ENCODE data around the gene TTC28. TPM values are rescaled to one million over a fixed set of nuclear protein-coding genes. Genes with fewer than 3 reads are reported as not detected.

TTC28 gene
- total RNA-seq, 1 experiment from 2014 or later = 0.12 TPM

DNA sequence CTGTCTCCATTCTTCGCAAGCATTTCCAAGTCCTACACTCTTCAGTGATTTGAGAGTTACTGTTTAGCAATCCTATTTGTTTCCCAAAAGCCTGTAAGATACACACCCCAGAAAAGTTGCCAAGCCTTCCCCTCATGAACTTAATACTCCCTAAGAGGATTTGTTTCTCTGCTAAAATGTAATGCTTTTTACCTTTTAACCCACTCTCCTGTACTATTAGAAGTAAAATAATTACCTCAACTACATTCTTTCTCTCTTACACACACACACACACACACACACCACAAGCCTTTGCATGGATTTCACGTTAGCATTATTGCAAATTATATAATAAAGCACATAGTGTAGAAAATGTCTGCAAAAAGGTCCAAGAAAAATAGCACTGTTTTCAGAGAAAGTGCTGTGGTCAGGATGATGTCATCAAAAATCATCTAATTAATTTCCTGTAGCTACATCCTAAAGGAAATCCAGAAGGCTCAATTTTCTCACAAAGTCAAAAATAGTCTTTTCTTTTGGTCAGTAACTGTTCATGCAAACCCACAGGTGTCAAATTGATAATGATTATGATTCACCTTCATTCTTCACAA, 396.5 kb downstream of the TTC28 start:
- no peak overlapping the region for H3K9ac ChIP-seq (ENCODE audit: low read length)
- H3K4me3 ChIP-seq (replicated peaks in 1 of 2; ENCODE audit: low read depth in 1 of 2, low read length in 2 of 2) = no peak overlapping the region
- ATAC-seq (no peak), DNase-seq (ENCODE audit: low read depth, low spot score) (no peak)
- no peaks in the 10 kb centered on the region for H3K9me3 ChIP-seq (ENCODE audit: control insufficient read depth in 1 of 2, insufficient read depth in 1 of 2, low read depth in 1 of 2, low read length in 2 of 2)
- no peaks in the 10 kb centered on the region for H3K36me3 ChIP-seq (ENCODE audit: control insufficient read depth in 1 of 2, insufficient read depth in 2 of 2, low read length in 2 of 2)
- CTCF ChIA-PET = no interaction called here
- no peaks in the 10 kb centered on the region for H3K4me1 ChIP-seq (ENCODE audit: control insufficient read depth in 1 of 2, insufficient read depth in 2 of 2, low read length in 2 of 2)
- BruUV-seq (replicated peaks) = no TSS peak
- no peak overlapping the region for H3K27ac ChIP-seq (ENCODE audit: low read depth, low read length)
- TF ChIP-seq, protein P1, sequence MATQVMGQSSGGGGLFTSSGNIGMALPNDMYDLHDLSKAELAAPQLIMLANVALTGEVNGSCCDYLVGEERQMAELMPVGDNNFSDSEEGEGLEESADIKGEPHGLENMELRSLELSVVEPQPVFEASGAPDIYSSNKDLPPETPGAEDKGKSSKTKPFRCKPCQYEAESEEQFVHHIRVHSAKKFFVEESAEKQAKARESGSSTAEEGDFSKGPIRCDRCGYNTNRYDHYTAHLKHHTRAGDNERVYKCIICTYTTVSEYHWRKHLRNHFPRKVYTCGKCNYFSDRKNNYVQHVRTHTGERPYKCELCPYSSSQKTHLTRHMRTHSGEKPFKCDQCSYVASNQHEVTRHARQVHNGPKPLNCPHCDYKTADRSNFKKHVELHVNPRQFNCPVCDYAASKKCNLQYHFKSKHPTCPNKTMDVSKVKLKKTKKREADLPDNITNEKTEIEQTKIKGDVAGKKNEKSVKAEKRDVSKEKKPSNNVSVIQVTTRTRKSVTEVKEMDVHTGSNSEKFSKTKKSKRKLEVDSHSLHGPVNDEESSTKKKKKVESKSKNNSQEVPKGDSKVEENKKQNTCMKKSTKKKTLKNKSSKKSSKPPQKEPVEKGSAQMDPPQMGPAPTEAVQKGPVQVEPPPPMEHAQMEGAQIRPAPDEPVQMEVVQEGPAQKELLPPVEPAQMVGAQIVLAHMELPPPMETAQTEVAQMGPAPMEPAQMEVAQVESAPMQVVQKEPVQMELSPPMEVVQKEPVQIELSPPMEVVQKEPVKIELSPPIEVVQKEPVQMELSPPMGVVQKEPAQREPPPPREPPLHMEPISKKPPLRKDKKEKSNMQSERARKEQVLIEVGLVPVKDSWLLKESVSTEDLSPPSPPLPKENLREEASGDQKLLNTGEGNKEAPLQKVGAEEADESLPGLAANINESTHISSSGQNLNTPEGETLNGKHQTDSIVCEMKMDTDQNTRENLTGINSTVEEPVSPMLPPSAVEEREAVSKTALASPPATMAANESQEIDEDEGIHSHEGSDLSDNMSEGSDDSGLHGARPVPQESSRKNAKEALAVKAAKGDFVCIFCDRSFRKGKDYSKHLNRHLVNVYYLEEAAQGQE (IDR thresholded peaks at IDR 0.05; ENCODE audit: low read depth) = no peak
- TF ChIP-seq ZNF274 (IDR thresholded peaks at IDR 0.05; ENCODE audit: low read depth, low read length) = no peak
- no peak for TF ChIP-seq EZH2phosphoT487 (IDR thresholded peaks at IDR 0.05; ENCODE audit: borderline replicate concordance)
- TF ChIP-seq MAX (IDR thresholded peaks at IDR 0.05) = no peak
- no peak for TF ChIP-seq SIN3A (IDR thresholded peaks at IDR 0.05; ENCODE audit: low read depth)
- no peak for TF ChIP-seq ATF3 (IDR thresholded peaks at IDR 0.05)
- no peak for TF ChIP-seq CTCF (IDR thresholded peaks at IDR 0.05 in 2 of 3, conservative IDR thresholded peaks at IDR 0.05 in 1 of 3; ENCODE audit: borderline replicate concordance in 1 of 3, insufficient read depth in 1 of 3, low read depth in 2 of 3, low read length in 2 of 3)
- TF ChIP-seq FOSL1 (IDR thresholded peaks at IDR 0.05; ENCODE audit: low read depth) = no peak
- no peak for TF ChIP-seq POLR2A (IDR thresholded peaks at IDR 0.05; ENCODE audit: borderline replicate concordance, extremely low read depth, insufficient read depth, insufficient read length)
- TF ChIP-seq ZBTB33 (IDR thresholded peaks at IDR 0.05; ENCODE audit: extremely low read depth, insufficient replicate concordance, low read length) = no peak
- TF ChIP-seq SP1 (IDR thresholded peaks at IDR 0.05; ENCODE audit: low read depth) = no peak
- no peak for TF ChIP-seq CBX3 (IDR thresholded peaks at IDR 0.05; ENCODE audit: low read depth)
- TF ChIP-seq ZFX (IDR thresholded peaks at IDR 0.05) = no peak
- RAD21 ChIA-PET (ENCODE audit: low non-redundant PET in 1 of 2, low total read pairs in 2 of 2, uncharacterized antibody in 2 of 2, unreplicated experiment in 2 of 2) = no interaction called here
- no peaks in the 10 kb centered on the region; the same call in 1 of the 2 replicates for H4K20me1 ChIP-seq (ENCODE audit: insufficient read depth)
- intact Hi-C loops (cut with micrococcal nuclease) = no loop called here
- H3K79me2 ChIP-seq (ENCODE audit: insufficient read depth, low read length) = no peaks in the 10 kb centered on the region
- no peak overlapping the region for H2AFZ ChIP-seq (ENCODE audit: low read depth, low read length, poor library complexity, severe bottlenecking)
- POLR2A ChIA-PET = no interaction called here
- H3K27me3 ChIP-seq (ENCODE audit: insufficient read depth, low read length) = peaks cover 22% of the 10 kb centered on the region; the same call in 1 of the 2 replicates
- no peaks in the 10 kb centered on the region for H3K9me2 ChIP-seq (ENCODE audit: insufficient read depth)
- H3K4me2 ChIP-seq (ENCODE audit: low read length) = no peak overlapping the region
